ENCODE measurements around the gene INCA1. TPM values are rescaled to one million over a fixed set of nuclear protein-coding genes. Genes with fewer than 3 reads are reported as not detected.

The INCA1 gene
- total and polyA plus RNA-seq, 2 of the 13 experiments (the other 11 are each of a cell fraction or from before 2014, with no cell fraction given), result 0.93 to 2.6 TPM

GRCh38 chr17:4945176-4945943 is 52.0 kb downstream of the INCA1 start (continued):
- TF ChIP-seq ZNF318 (CRISPR knock-in tag; IDR thresholded peaks at IDR 0.05) (no peak), ZNF343 (CRISPR knock-in tag; IDR thresholded peaks at IDR 0.05) (no peak), HIVEP1 (CRISPR knock-in tag; IDR thresholded peaks at IDR 0.05) (no peak), XRCC5 (optimal IDR thresholded peaks at IDR 0.05; ENCODE audit: low read length) (no peak), PPARG (CRISPR knock-in tag; conservative IDR thresholded peaks at IDR 0.05) (no peak), ISL2 (CRISPR knock-in tag; IDR thresholded peaks at IDR 0.05) (no peak), GPBP1L1 (CRISPR knock-in tag; IDR thresholded peaks at IDR 0.05) (no peak), ETV5 (CRISPR knock-in tag; IDR thresholded peaks at IDR 0.05; ENCODE audit: borderline replicate concordance) (no peak)
- TF ChIP-seq, protein P1, sequence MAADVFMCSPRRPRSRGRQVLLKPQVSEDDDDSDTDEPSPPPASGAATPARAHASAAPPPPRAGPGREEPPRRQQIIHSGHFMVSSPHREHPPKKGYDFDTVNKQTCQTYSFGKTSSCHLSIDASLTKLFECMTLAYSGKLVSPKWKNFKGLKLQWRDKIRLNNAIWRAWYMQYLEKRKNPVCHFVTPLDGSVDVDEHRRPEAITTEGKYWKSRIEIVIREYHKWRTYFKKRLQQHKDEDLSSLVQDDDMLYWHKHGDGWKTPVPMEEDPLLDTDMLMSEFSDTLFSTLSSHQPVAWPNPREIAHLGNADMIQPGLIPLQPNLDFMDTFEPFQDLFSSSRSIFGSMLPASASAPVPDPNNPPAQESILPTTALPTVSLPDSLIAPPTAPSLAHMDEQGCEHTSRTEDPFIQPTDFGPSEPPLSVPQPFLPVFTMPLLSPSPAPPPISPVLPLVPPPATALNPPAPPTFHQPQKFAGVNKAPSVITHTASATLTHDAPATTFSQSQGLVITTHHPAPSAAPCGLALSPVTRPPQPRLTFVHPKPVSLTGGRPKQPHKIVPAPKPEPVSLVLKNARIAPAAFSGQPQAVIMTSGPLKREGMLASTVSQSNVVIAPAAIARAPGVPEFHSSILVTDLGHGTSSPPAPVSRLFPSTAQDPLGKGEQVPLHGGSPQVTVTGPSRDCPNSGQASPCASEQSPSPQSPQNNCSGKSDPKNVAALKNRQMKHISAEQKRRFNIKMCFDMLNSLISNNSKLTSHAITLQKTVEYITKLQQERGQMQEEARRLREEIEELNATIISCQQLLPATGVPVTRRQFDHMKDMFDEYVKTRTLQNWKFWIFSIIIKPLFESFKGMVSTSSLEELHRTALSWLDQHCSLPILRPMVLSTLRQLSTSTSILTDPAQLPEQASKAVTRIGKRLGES (CRISPR knock-in tag; IDR thresholded peaks at IDR 0.05; ENCODE audit: borderline replicate concordance), result no peak
- TF ChIP-seq, protein P2, sequence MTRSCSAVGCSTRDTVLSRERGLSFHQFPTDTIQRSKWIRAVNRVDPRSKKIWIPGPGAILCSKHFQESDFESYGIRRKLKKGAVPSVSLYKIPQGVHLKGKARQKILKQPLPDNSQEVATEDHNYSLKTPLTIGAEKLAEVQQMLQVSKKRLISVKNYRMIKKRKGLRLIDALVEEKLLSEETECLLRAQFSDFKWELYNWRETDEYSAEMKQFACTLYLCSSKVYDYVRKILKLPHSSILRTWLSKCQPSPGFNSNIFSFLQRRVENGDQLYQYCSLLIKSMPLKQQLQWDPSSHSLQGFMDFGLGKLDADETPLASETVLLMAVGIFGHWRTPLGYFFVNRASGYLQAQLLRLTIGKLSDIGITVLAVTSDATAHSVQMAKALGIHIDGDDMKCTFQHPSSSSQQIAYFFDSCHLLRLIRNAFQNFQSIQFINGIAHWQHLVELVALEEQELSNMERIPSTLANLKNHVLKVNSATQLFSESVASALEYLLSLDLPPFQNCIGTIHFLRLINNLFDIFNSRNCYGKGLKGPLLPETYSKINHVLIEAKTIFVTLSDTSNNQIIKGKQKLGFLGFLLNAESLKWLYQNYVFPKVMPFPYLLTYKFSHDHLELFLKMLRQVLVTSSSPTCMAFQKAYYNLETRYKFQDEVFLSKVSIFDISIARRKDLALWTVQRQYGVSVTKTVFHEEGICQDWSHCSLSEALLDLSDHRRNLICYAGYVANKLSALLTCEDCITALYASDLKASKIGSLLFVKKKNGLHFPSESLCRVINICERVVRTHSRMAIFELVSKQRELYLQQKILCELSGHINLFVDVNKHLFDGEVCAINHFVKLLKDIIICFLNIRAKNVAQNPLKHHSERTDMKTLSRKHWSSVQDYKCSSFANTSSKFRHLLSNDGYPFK (CRISPR knock-in tag; IDR thresholded peaks at IDR 0.05; ENCODE audit: borderline replicate concordance), result no peak

Data from HepG2 (cell line).